K562 treated with DMSO at 1 percent for 48 hours (cell line): ENCODE results near the gene NPIPB2. TPM values are rescaled to one million over a fixed set of nuclear protein-coding genes. Genes with fewer than 3 reads are reported as not detected.

Experiments
- total RNA-seq: library from RNA; unstranded; fragments of 300-600 nt; gene quantifications from 2 replicates; pipeline ENCODE4 v1.2.3, GENCODE V29; 2022; ENCODE audit warnings: low replicate concordance; ENCODE audit errors: extremely low read depth

NPIPB2 gene
- not detected in 2 replicates for total RNA-seq

GRCh38 chr16:11941945-11942344 lies at the start of gene NPIPB2:
Gene NPIPB2, minus strand, starts transcription at chr16:11942045. Its CDS starts 0 bp downstream, at chr16:11942045.

GRCh38 chr16:11964761-11965551 lies 23.1 kb upstream of the NPIPB2 start, which contains the start of gene TNFRSF17:
Gene TNFRSF17, plus strand, starts transcription at chr16:11965210. Its CDS starts 115 bp downstream, at chr16:11965325.

GRCh38 chr16:11915644-11916523 lies 26.0 kb downstream of the NPIPB2 start, which contains the start of gene GSPT1:
Gene GSPT1, minus strand, starts transcription at chr16:11915956. Its CDS starts 236 bp downstream, at chr16:11915720.

Other genes starting within 250 kb of the NPIPB2 start
- not detected in 2 replicates for gene TXNDC11, start 199.2 kb downstream of the NPIPB2 start, total RNA-seq
- not detected in 2 replicates for gene ZC3H7A, start 144.8 kb downstream of the NPIPB2 start, total RNA-seq
- gene RSL1D1, start 90.5 kb downstream of the NPIPB2 start, total RNA-seq: not detected in 2 replicates
- gene GSPT1, start 26.1 kb downstream of the NPIPB2 start, total RNA-seq: not detected in 2 replicates
- gene TNFRSF17, start 23.2 kb upstream of the NPIPB2 start, total RNA-seq: not detected in 2 replicates
- gene SNX29, start 34.7 kb upstream of the NPIPB2 start, total RNA-seq: not detected in 2 replicates